HG03108 (cell line): ENCODE measurements around the gene CCDC74B.
A peak's percentile ranks its signal among the peaks of the same experiment; 100 is the strongest.
"Not testable (repeated sequence)": the region's sequence is repeated elsewhere in the genome, so short reads cannot be mapped to it uniquely, and the experiment has no call there.

Source experiments
- ATAC-seq: cut with Tn5 transposase; IDR thresholded peaks from one replicate; pipeline ENCODE4 v1.9.1; 2021; ENCODE audit warnings: moderate library complexity; ENCODE audit not compliant: unreplicated experiment

The CCDC74B gene

DNA sequence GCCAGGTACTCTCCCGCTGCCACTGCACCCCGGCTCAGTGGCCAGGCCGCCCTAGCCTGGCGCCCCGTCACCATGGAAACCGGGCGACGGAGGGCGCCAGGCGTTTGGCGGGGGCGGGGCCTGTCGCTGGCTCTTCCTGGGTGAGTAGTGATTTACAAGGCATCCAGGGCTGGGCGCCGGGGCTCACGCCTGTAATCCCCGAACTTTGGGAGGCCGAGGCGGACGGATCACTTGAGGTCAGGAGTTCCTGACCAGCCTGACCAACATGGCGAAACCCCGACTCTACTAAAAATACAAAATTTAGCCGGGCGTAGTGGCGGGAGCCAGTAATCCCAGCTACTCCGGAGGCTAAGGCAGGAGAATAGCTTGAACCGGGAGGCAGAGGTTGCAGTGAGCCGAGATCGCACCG lies at the start of gene CCDC74B:
TSS of gene CCDC74B (minus strand) at position 107 of the 409 bp plus-strand sequence. CDS start 116 bp downstream, outside the sequence.
- peak; percentile 93 for ATAC-seq

DNA sequence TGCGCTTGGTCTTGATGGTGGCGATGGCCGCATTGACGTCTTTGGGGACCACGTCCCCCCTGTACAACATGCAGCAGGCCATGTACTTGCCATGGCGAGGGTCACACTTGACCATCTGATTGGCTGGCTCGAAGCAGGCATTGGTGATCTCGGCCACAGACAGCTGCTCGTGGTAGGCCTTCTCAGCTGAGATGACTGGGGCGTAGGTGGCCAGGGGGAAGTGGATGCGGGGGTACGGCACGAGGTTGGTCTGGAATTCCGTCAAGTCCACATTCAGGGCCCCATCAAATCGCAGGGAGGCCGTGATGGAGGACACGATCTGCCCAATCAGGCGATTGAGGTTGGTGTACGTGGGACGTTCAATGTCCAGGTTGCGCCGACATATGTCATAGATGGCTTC lies 48.9 kb upstream of the CCDC74B start:
- not testable (repeated sequence) for ATAC-seq

DNA sequence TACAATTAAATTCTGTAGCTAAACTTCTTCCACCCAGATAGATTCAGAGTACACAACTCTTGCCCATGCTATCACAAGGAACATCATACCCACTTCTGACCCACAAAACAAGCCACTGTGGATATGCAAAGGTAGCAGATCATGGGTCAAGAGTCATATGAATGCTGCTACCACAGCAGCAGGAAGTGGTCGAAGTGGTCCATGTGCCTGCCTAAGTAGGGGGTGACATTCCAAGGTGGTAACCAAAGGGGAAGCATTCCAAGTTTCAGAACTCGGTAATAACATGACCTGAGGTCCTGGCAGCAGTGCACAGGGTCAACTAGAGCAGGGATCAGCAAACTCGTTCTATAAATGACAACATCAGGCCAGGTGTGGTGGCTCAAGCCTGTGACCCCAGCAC lies 47.5 kb upstream of the CCDC74B start:
- ATAC-seq, result not testable (repeated sequence)

DNA sequence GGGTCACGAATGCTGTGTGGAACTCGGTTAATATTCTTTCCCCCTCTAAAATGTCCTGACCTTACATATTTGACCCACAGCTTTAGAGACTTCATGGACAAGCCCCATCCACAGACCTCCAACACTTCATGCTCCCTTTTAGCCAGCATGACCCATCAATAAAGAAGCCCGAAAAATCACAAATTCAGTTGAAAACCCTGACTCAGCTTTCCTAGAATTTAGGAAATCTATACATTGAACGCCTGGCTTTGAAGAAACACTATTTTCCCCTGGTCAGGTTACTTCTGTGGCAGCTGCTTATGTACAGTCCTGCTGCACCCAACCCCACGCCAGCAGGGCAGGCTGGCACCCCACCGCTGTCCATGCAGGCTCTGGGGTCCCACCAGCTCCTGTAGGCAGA lies 46.4 kb upstream of the CCDC74B start:
- ATAC-seq, result not testable (repeated sequence)

DNA sequence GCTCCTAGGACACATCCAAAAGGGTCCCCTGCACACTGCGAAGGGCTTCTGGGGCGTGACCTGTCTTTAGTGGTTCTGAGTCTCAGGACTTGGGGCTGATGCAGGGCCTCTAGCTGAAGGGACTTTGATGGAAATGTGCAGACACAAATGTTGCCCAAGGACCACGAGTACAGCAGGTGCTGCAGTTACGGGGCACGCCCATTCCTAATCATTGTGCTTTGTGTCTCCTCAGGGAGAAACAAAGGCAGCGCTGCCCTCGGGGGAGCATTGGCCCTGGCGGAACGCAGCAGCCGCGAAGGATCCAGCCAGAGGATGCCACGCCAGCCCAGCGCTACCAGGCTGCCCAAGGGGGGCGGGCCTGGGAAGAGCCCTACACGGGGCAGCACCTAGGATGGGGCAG lies 45.3 kb upstream of the CCDC74B start:
- no peak for ATAC-seq

DNA sequence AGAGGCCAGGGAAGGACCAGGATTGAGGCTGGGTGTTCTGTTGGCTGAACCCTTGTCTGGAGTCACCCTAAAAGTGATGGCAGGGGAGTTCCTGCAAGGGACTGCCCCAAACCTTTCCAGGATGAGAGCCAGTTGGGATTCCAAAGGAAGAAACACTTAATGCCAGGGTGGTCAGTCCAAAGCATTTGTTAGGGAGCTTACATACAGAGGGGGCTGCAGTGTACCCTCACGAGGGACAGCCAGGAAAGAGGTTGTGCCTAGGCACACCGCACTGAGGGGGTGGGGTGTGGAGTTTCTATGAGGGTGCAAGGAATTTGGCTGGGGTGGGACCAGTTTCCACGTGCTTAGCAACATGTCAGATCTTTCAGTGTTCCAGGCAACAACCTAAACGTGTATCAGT lies 44.0 kb upstream of the CCDC74B start:
- not testable (repeated sequence) for ATAC-seq

DNA sequence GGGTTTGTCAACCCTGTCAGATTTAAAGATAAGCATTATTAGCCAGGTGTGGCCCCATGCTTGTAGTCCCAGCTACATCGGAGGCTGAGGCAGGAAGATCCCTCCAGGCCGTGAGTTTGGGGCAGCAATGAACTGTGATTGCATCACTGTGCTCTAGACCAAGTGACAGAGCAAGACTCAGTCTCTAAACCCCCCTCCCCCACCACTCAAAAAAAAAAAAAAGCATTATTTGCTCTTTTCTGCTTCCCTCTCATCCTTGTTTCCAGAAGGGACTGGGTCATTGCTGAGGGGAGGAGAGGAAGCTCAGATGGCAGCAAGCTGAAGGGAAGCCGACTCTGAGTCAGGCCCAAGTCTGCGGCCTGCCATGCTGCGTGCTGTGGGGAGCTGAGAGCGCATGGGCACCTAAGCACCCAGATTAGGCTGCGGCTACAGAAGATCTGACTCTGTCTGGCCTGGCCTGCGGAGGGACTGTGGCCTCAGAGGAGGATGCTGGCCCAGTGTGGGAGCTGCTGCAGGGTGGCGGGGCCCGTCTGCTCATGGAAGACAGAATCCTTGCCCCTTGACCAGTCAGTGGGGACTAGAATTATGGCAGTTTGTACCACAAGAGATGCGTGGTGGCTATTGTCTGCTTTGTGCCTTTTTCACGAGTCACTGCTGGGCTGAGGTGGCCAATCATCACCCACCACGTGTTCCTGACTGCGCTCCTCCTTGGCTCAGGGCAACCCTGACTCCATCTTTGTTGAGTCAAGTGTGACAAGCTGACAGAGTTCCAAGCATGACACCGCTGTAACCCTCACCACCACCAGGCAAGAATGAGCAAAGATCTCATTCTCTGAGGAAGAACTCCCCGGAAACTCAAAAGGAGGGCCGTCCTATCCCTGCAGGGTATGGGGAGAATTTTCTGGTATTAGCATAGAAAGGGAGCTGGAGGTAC lies 43.2 kb upstream of the CCDC74B start:
- ATAC-seq, result not testable (repeated sequence)

DNA sequence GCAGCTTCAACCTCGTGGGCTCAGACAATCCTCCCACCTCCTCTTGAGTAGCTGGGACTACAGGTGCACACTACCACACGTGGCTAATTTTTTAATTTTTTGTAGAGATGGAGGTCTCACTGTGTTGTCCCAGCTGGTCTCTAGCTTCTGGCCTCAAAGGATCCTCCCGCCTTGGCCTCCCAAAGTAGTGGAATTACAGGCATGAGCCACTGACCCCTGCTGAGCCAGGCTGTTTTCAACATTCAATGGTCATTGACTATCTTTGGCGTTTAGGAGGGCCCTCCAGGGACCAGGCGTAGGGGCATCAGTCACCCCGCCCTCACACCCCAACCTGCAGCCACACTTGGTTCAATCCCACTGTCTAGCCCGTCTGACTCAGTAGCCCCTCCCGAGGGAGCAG lies 42.4 kb upstream of the CCDC74B start:
- ATAC-seq, result no peak

DNA sequence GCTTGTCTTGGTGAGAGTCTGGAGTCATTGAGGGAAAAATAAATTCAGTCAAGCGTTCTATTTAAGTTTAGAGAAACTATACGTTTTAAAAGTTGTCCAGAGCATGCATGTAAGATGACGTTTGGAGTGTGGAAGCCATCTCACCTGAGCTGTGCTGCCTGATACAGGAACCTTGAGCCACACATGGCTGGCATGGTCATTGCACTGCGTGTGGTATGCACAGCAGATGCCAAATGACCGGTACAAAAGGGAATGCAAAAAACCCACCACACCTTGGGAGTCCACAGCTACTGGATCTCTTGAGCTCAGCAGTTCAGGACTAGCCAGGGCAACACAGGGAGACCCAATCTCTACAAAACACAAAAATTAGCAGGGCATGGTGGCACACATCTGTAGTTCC lies 41.5 kb upstream of the CCDC74B start:
- ATAC-seq, result no peak

DNA sequence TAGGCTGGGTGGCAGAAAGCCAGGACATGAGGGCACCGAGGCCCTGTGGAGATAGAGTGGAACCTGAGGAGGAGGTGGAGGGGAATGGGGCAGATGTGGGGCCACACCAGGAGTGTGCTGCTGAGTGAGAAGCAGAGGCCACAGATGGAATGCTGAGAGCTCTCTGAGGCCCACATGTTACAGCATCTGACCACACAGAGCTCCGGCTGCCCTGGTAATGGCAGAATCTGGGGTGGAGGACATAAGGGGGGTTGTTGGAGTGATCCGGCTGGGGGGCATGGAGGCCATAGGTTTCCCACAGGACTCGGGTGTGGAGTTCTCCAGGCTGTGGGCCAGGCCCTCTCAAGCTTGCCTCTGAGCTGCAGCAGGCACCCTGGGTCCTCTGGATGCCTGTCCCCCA lies 41.0 kb upstream of the CCDC74B start:
- no peak for ATAC-seq

DNA sequence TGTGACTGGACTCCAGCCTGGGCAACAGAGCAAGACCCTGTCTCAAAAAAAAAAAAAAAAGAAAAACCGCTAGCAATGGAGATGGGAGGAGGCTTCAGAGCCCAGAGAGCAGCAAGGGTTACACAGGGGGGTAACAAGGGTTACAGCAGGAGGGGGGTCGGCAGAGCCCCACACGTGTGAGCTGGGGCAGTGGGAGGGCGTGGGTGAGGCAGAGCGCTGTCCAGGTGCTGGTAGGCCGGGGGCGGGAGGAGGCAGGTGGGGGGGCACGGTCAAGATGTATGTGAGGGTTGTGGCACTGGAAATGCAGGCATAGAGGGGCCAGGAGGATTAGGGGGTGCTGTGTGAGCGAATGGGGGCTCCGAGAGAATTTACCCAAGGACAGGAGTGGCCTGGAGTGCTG lies 40.5 kb upstream of the CCDC74B start:
- no peak for ATAC-seq

DNA sequence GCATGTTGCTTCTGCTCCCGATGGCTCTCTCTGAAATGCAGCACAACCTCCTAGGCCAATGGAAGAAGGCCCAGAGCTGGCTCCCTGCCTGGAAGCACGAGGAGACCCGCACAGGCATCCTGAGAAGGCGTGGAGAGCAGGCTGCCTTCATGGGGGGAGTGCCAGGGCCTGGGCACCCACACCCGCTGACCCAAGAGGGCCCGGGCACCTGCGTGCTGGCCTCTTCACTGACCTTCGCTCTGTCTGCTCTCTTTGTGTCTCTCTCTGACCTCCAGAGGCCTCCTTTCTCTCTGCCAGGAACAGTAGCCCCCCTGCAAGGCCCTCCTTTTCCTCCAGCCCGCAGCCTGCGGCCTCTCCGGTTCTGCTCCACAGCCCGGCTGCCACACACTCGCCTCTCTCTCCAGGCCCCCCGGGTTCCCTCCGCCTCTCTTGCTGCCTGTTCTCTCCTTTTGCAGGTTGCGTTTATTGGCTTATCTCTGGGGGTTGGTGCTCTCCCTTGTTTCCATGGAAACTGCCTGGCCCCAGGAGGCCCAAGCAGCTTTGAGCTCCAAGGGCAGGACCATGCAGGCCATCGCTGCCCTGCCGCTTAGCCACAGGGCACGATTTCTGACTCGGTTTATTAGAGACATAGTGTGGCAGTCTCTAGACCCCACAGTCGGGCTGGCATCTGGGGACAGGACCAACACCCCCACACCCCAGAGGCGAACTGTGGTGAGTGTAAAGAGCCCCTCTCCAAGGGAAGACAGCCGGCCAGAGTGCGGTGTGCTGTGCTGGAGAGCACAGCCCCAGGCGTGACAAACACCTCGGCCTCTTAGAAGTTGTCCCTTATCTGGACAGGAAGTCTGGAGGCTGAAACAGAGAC lies 38.8 kb upstream of the CCDC74B start:
- ATAC-seq, result no peak

DNA sequence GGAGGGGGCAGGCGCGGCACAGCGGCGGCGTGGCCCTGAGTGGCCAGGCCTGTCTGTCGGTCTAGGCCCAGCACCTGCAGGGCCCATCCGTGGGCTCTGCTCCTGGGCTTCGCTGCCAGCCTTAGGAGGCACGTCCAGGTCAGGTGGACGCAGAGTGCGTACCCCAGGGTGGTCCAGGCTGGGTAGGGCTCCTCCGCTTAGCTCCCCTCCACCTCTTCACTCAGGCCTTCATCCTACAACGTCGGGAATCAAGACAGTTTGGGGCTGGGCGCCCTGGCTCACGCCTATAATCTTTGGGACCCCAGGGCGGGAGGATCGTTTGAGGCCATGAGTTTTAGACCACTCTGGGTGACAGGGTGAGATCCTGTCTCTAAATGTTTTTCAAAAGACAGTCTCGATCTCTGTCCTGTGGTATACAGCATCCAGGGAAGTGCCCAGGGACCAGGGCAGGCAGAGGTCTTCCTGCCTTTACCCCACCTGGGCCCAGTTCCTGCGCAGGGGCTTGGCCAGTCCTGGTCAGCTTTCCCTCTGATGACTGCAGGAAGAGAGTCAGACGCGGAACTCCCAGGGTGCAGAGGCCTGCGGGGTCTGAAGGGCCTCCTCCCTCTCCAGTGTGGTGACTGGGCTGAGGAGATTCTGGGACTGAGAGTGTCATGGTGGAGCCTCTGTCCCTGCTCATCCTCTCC lies 38.1 kb upstream of the CCDC74B start:
- peak; percentile 4 for ATAC-seq

DNA sequence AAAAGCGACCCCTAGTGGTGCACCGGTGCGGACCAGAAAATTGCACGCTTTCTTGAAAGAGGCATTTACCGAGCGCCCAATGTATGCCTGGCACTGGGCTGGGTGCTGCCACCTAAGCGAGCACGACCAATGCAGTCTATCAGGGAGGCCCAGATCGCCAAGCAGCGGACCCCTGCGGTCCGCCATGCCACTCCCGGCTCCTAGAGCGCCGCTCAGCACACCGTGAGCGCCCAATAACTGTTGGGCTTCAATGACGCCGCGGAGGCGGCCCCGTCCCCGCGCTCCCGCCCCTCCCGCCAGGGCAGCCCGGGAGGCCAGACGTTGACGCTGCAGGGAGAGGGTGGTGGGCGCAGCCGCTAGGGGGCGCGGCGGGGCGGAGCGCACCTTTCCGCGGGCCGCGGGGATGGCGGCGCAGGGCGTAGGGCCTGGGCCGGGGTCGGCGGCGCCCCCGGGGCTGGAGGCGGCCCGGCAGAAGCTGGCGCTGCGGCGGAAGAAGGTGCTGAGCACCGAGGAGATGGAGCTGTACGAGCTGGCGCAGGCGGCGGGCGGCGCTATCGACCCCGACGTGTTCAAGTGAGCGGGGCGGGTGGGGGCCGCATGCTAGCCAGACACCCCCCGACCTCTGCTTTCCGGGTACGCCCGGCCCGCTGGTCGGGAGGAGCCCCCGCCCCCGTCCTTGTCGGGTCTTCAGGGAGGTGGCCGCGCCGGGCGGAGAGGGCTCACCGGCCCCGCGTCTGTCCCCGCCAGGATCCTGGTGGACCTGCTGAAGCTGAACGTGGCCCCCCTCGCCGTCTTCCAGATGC lies 37.2 kb upstream of the CCDC74B start, which contains the start of gene MZT2B:
TSS of gene MZT2B (plus strand) at position 383 of the 803 bp plus-strand sequence. CDS start at position 404, 21 bp downstream.
- ATAC-seq, result peak; percentile 80

DNA sequence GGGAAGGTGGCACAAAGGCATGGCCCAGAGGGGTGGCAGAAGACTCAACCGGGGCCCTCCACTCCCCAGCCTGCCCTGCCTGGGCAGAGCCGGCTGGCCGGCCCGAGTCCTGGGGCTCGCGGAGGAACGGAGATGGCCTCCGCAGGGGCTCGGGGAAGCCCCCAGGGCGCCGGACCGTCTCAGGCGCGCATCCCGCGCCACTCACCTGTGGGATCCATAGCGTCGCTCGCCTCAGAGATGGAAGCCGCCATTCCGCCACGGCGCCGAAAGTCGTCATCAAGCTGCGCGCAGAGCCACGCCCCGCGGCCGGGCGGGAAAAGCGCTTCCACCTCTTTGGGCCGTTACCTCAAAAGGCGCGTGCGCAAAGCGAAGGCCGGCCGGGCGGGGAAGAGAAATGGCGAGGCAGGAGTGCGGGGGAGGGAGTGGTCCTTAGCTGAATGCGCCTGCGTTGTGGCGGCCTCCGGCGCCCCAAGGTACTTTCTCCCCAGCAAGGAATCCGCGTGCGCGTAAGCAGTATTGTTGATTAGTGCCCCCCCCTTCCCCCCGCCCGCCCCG lies 36.5 kb upstream of the CCDC74B start, which contains the start of gene SMPD4:
TSS of gene SMPD4 (minus strand) at position 278 of the 555 bp plus-strand sequence. CDS start 5,010 bp downstream, outside the sequence.
- ATAC-seq, result peak; percentile 48

DNA sequence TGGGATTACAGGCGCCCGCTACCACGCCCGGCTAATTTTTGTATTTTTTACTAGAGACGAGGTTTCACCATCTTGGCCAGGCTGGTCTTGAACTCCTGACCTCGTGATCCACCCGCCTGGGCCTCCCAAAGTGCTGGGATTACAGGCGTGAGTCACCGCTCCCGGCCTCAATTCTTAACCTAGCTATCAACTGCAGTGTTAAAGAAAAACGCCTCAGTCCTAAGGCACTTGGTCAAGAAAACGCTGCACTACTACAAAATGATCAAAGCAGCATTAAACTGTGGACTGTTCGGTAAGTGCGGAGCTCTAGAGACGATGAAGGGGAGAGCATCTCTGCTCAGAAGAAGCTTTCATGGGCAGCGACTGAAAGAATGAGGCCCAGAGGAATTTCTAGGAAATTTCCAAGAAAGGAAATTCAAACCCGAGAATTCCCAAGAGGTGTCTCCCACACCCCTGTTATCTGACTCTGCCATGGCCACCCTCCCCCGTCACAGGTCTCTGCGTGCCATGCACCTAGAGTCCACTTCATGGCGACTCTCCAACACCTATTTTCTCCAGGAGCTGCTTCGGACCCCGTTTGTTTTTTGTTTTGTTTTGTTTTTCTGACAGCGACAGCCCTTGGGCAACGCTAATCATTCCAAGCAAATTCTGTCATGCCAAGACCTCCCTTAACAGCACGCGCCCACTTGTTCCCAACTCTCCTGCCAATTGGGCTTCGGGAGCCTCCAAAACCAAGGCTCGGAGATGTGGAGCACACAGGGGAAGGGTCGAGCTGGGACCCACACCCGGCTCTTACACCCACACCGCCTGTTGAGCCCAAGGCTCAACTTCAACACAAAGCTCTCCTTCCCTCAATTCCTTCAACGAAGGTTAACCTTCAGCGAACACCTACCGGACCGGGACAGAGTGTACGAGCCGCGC lies 35.8 kb upstream of the CCDC74B start:
- ATAC-seq, result not testable (repeated sequence)

DNA sequence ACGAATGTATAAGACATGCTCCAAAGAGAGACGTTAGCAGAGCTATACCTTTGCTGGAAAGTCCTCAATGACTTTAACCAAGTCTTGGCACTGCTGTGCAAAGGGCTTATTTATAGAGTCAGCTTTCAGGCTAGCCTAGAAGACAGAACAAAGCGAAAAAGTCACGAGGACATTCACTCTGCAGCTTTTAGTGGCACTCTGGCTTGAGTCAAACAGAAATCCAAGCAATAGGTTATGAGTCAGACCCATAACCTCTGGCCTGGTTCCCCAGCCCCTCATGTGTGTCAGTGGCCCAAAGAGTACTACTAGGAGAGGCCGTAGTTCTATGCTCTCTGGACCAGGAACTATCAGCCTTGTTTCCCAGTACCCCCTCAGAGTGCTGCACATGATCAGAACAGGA lies 30.0 kb upstream of the CCDC74B start:
- peak; percentile 65 for ATAC-seq

DNA sequence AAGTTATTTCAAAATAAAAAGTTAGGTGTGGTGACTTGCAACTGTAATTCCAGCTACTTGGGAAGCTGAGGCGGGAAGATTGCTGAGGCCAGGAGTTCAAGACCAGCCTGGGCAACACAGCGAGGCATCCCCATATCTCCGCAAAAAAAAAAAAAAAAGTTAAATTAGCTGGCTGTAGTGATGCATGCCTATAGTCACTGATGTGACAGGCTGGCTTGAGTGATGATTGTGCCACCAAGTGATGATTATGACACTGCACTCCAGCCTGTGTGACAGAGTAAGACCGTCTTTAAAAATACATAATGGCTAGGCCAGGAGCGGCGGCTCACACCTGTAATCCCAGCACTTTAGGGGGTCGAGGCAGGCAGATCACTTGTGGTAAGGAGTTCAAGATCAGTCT lies 25.0 kb upstream of the CCDC74B start:
- no peak for ATAC-seq

DNA sequence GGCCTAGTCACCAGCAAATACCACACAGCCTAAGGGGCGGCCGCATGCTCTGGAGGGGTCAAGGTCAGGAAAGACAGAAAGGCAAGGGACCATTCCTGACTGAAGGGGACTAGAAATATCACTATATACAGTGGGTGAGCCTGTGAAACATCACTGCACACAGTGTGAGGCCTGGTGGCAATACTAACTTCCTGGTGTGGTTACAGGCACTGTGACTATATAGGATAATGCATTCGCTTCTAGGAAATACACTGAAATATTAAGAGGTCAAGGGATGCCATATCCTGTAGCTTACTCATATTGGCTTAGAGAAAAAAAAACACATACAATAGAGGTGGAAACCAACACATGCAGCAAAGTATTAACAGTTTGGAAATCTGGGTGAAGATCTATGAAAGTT lies 24.3 kb upstream of the CCDC74B start:
- not testable (repeated sequence) for ATAC-seq
